Glomerular visceral epithelial cell (primary cell): ENCODE results near the gene MAGI3.

Experiments used
- DNase-seq: peaks from one replicate; pipeline ENCODE4 v3.0.0-alpha.2; 2016; ENCODE audit errors: extremely low spot score

Gene MAGI3

DNA sequence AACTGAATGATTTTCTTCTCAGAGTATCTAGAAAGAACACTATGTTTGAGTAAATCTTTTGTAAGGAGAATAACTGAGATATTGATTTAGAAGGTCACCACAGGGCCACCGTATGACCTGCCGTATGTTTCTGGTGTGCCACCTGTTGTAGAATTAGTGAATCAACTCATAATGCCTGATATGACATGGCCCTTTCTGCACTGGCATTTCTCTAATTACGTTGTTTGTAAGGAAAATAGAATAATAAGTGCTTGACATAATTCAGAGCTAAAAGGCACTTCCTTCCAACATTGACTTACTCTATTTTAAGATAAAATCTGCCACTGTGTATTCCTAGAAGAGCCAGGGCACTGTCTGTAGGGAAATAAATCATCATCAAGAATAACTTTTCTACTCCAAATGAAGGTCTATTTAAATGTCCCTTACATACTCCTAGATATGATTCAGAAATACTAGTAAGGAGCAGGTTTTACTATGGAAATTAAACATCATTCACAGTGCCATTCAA, 267.3 kb downstream of the MAGI3 start:
- DNase-seq = no peak

DNA sequence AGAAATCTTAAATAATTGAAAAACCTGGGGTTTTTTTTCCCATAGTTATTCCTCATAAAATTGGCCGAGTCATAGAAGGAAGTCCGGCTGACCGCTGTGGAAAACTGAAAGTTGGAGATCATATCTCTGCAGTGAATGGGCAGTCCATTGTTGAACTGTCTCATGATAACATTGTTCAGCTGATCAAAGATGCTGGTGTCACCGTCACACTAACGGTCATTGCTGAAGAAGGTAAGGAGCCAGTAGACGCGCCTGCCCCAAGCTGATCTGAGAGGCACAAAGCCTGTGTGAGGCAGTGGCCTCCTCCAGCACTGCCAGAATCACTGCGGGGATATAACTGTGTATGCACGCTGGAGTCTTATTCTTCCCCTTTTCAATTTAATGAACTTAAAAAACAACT, 268.7 kb downstream of the MAGI3 start:
- DNase-seq = no peak

DNA sequence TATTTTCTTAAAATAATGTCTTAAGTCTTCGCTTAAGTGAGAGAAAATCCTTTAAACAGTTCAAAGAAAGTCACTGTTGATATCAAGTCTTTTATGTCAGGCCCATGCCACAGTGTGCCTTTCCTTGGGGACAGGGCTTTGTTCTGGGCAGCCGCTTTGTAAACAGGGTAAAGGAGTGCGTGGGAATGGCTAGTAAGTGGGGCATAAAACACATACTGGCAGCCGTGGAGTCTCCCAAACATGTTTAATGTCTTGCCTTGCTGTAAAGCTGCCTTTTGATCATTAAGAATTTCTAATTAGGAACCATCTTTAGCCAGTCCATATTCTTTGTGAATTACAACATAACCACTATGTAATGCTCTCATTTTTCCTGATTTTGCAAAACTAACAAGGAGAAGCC, 269.2 kb downstream of the MAGI3 start:
- DNase-seq = no peak

DNA sequence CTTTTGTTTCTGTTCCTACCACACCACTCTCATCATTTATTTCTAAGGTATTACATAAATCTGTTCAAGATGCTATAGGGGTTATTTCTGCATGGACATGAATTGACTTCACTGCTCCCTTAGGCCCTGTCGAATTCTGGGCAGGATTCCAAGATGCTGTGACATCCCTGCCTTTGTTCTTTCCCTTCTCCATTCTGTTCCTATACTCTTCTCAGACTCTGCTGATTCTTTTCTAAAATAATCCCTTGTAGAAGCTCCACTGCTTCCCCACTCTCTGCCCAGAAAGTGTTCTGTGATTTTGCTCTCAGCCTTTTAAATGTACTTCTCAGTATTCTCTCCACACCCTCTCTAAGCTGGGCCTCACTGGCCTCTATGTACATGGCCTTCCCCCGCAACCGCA, 269.8 kb downstream of the MAGI3 start:
- no peak for DNase-seq

DNA sequence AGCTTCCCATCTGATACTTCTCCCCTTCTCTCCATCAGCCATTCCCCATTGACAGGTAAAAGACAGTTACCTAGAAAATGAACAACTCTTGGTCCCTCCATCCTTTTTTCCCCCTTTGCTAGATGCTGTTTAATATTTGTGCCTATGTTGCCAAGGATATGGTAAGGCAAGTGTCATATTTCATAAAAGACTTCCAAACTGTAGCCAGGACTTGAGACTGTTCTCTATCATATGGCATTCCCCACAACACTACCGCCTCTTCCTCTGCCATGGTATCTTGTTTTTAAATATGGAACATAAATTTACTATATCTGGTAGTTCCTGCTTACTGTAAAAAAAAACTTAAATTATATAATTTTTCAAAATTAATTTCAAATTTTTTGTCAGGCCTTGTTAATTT, 271.8 kb downstream of the MAGI3 start:
- DNase-seq = no peak

DNA sequence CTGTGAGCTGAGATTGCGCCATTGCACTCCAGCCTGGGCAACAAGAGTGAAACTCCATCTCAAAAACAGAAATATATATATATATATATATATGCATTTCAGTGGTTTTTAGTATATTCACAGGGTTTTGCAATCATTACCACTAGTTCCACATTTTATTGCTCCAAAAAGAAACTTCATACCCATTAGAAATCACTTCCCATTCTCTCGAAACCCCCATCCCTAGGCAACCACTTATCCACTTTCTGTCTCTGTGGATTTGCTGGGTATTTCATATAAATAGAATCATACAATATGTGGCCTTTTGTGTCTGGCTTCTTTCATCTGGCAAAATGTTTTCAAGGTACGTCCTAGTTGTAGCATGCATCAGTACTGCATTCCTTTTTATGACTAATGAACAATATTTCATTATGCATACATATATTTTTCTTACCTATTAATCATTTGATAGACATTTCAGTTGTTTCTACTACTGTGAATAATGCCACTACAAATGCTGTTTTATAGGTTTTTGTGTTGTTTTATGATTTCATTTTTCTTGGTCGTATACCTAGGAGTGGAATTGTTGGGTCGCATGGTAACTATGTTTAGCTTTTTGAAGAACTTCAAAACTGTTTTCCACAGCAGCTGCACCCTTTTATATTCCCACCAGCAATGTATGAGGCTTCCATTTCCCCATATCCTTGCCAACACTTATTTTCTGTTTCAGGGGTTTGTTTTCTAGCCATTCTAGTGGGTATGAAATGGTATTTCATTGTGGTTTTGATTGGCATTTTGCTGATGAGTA, 273.0 kb downstream of the MAGI3 start:
- DNase-seq = no peak

DNA sequence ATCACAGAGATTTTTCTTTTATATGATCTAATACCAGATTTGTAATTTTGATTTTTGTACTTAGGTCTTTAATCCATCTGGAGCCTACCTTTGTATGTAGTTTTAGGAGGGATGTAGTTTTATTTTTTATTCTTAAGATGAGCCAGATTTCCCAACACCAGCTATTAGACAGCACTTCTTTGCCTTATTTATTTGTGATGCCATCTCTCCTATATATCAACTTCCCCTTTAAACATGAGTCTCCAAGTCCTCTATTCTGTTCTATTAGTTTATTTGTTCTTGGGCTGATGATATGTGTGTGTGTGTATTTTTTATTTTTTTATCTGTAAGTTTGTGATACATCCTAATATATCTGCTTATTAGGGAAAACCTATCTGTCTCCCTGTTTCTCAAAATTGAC, 274.8 kb downstream of the MAGI3 start:
- no peak for DNase-seq

DNA sequence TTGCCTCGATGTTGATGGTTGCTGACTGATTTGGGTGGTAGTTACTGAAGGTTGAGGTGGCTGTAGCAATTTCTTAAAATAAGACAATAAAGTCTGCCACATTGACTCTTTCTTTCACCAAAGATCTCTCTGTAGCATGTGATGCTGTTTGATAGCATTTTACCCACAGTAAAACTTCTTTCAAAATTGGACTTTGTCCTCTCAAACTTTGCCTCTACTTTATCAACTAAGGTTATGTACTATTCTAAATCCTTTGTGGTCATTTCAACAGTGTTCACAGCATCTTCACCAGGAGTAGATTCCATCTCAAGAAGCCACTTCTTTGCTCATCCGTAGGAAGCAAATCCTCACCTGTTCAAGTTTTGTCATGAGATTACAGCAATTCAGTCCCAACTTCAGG, 275.8 kb downstream of the MAGI3 start:
- DNase-seq = no peak

DNA sequence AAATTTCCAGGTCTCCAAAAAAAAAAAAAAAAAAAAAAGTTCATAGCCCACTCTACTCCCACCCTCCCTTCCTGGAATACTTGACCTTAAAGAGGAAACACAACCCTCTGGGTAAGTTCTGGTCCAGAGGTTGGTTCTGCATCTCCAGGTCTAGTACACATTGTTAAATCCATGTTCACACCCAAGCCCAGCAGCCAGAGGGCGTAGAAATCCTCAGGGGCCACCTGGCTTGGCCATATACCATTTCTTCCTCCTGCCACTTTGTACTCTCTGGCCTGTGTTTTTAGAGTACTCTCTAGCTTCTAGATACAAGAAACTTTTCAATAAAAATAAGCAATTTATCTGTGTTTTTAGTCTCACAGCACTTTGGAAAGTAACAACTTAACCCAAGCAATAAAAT, 279.7 kb downstream of the MAGI3 start:
- DNase-seq = no peak

DNA sequence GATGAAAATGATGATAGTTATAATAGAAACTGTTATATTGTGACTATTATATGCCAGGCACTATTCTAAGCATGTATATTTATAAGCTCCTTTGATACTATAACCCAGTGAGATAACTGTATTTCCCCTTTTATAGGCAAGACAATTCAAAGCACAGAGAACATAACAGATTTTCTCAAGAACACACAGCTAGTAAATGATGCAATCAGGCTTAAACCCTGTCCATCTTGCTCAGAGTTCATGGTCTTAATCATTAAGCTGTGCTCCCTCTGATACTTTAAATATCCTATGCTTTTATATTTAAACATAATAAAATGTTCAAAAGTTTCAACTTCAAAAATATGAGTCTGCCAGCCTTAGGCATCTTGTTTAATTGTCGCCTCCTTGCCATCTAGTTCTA, 280.3 kb downstream of the MAGI3 start:
- no peak for DNase-seq

DNA sequence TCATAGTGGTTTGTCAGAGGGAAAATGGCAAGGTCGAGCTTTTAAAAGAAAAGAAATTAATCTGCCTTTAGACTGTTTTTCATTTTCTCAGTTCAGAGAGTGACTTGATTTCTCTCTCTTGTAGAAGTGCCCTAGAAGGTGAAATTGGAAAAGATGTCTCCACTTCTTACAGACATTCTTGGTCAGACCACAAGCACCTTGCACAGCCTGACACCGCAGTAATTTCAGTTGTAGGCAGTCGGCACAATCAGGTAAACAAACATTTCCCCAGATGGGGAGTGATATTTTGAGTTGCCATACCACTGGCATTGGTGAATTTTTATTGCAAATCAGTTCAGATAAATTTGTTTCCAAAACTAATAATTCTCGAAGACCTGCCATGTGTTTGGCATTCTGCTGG, 282.2 kb downstream of the MAGI3 start:
- no peak for DNase-seq

DNA sequence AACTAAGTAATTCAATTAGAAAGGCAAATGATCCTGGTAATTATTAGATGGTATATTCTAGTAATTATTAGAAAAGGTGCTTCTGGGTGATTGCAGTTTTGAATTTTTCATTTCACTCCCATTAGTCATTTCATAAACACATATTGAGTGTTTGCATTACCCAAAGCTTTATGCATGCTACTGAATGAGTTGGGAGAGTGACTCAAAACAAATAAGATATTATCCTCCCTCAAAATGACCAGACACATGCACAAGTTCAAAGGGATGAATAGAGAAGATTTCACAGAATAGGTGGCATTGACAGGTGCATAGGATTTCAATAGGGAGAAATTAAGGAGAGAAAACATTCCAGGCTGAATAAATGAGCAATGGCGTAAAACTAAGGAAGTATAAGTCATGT, 284.3 kb downstream of the MAGI3 start:
- DNase-seq = no peak

DNA sequence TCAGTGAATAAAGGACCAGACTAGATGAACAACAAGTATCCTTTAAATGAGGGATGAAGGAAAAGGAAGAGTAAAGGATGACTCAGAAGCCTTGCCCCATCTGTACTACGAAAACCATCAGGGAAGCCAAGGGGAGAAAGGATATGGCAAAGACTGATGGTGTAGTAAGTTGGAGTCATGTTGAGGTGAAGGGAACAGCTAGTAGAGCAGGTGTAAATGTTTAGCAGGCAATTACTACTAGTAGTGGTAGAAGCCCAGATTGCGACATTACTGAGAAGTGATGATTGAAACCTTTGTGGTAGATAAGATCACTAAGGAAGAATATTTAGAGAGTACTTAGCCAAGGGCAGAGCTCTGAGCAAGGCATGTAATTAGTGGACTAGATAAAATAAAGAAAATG, 285.0 kb downstream of the MAGI3 start:
- no peak for DNase-seq

DNA sequence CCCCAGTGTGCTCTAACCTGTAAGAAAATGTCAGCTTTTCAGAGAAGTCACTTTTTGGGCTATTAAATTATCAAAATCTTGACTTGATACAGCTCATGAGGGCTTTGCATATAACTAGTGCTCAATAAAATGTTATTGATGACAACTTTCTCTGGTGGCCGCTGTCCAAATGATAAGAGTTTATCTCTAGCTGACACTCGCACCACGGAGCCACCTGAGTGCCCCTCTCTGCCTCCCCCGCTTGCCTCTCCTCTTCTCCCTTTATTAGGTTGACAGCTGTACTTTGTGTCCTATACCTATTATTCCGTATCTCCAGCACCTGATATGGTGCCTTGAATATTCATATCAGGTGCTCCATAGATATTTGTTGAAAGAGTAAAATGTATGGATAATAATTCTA, 286.2 kb downstream of the MAGI3 start:
- no peak for DNase-seq

DNA sequence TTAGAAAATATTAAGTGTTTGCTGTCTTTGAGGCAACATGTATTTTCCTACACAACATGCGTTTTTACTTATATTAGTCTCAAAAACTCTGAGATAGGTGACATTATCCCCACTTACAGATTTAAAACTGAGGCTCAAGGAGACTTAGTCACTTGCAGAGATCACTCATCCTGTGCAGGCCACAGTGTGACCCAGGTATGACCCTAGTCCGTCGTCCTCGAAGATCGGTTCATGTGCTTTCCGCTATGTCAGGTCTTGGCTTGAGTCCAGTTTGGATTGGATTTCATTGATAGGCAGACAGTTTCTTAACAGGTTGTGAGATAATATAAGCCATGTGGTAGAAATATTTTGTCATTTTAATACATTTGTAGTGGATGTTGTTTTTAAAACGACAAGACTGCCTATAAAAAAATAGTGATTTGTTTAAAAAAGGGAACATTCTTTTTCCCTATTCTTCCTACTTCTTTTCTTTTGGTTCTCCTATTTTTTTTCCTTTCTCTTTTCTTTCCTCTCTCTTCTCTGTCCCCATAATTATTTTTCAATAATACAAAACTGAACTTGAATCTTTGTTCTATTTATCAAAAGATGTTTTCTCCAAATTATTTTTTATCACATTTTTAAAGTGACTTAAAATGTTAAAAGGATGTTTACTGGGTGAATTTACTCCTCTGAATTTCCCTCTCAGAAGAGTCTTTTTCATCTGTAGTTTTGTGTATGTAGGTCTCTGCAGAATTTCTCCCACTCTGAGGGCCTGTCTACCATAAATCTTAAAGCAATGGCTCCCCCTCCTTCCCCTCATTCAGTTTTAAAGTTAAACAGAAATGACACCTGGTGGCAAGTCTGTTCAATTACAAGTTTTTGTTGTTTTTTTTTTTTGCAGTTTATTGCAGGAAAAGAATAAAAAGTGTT, 287.2 kb downstream of the MAGI3 start:
- DNase-seq = peak; percentile 54

DNA sequence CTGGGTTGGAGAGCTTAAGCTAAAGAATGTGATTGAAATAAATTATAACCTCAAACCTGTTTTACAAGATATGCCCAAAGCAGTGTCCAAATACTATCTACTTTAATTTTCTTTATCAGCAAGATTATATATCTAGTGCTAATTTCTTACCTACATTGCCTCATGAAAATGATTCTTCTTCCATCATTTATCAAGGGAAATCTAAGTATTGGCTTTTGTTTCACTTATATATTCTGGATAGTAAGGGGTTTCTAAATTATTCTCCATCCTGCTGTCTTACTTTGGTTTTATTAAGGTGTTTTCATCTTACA, 287.8 kb downstream of the MAGI3 start:
- DNase-seq = no peak

DNA sequence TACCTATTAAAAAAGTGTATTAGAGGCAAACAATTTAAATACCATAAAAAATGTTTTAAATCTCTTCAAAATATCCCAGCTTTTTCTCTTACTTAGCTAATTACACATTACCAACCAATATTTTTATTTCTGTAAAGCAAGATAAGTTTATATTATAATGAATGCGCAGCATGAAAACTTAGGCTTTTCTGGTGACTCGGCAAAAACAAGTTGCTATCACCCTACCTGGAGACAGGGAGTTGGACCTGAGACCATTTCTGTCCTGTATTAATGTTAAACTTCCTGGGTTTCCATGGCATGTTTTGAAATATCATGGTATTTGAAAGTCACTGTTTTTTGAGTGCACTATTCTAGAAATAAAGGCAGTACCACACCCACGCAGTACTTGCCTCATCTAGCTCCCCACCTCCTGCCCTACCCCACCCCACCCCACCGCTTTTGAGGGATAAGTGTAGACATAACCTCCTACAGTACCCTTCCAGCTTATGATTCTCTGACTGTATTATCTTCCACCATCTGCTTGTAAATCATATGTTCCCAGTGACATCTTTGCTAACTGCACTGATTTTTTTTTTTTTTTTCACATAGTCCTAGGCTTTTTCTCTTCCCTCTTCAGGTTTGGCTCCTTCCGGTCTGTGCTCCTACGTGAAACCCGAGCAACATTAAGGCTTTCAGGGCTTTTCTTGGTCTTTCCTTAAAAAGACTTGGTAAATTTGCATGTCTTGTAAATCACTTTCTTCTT, 291.5 kb downstream of the MAGI3 start:
- DNase-seq = no peak

DNA sequence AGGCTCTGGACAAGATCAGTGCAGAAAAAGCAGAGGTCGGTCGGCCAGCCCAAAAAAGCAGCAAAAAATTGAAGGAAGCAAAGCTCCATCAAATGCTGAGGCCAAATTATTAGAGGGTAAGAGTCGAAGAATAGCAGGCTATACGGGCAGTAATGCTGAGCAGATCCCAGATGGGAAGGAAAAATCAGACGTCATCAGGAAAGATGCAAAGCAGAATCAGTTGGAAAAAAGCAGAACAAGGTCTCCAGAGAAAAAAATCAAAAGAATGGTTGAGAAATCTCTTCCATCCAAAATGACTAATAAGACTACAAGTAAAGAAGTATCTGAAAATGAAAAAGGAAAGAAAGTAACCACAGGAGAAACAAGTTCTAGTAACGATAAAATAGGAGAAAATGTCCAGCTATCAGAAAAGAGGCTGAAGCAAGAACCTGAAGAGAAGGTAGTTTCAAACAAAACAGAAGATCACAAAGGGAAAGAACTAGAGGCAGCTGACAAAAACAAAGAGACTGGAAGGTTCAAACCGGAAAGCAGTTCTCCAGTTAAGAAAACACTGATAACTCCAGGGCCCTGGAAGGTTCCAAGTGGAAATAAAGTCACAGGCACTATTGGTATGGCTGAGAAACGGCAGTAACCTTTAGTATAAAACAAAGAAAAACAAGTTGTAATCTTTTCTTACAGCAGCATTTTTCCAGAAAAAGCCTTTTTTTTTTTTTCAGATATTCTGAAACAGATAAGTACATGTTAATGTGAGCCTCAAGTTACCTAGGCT, 293.3 kb downstream of the MAGI3 start:
- no peak for DNase-seq

DNA sequence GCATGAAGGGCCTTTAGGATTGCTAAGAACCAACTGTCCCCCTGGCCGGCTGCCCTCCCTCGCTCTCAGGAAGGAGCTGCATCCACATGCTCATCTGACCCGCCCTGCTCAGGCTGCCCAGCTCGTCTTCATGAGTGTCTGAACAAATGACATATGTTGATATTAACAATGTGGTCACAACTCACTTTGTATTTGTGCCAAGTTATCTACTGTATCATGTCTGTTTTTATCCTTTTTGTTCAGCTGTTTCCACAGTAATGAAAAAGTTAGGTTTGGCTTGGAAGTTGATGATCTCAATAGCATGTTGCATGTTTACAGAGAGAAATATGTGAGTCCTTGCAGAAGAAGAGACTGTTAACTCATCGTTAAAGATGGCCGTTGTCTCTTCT, 293.8 kb downstream of the MAGI3 start:
- no peak for DNase-seq

DNA sequence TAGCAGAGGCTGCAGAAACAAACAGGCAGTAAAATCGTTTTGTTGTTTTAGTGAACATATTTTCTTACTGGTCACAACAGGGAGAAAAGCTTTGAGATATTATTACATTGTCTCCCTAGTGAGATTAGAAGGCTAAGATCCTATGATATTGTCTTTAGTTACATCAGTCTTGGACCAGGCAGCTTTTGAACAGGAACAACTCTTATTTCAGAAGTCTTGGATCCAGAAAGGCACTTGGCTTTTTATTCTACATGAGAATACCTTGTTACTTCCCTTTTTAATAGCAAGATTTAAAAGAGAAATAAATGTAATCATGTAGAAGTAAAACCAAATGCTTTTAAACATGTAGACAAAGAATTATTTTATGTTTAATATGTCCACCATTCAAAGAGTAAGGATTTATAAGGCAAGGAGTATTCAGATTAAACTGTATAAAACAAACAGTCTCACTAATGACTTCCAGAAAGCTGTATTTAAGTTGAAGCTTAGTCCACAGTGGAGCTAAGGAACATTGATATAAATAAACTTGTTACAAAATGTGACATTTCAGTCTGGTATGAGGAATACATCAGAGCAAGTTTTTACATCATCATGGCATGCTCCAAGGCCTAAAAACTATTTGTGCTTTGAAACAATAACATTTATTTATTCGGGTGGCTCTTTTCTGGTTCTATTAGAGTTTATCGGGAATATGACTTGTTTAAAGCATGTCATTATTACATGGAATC, 296.7 kb downstream of the MAGI3 start:
- DNase-seq = no peak

DNA sequence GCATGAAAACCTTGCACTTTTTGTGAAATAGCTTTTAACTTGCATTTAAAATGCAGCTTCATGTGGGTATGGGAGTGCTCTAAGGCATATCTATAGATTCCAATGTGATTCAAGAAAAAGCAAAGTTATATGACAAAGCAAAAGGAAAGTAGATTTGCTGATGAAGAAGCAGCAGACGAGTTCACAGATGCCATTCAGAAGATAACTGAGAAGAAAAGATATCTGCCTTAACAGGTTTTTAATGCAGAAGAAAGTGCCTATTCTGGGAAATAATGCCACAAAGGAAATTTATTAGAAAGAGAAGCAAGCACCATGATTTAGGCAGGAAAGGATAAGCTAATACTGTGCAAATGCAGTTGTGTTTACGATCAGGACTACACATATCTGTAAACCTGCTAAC, 300.9 kb downstream of the MAGI3 start:
- DNase-seq = no peak
